Subcutaneous abdominal adipose tissue (tissue), 5 donors: ENCODE measurements around the gene TMOD4.
A peak's percentile ranks its signal among the peaks of the same experiment; 100 is the strongest.
"Not testable (repeated sequence)": the region's sequence is repeated elsewhere in the genome, so short reads cannot be mapped to it uniquely, and the experiment has no call there.

ENCODE experiments used
- H3K27ac ChIP-seq: one replicate; pipeline ENCODE4 v1.7.0; 2013; ENCODE audit warnings: low read depth, mild to moderate bottlenecking, inconsistent platforms, low read length, moderate library complexity
- H3K27me3 ChIP-seq, 5 donors: one replicate each; pipeline ENCODE4 v1.7.0; 2013; ENCODE audit warnings: low read length in 5 of 5, inconsistent platforms in 1 of 5; ENCODE audit not compliant: control insufficient read depth in 5 of 5, insufficient read depth in 4 of 5
- H3K36me3 ChIP-seq, 5 donors: one replicate each; pipeline ENCODE4 v1.7.0; 2013; ENCODE audit warnings: low read length in 5 of 5; ENCODE audit not compliant: control insufficient read depth in 5 of 5, insufficient read depth in 5 of 5
- H3K4me1 ChIP-seq, 5 donors: one replicate each; pipeline ENCODE4 v1.7.0; 2013; ENCODE audit warnings: low read length in 5 of 5, mild to moderate bottlenecking in 3 of 5, moderate library complexity in 1 of 5; ENCODE audit not compliant: control insufficient read depth in 5 of 5, insufficient read depth in 5 of 5
- H3K4me3 ChIP-seq, 5 donors: one replicate each; pipeline ENCODE4 v1.7.0; 2013; ENCODE audit warnings: low read length in 5 of 5, low read depth in 1 of 5
- H3K9ac ChIP-seq, 5 donors: one replicate each; pipeline ENCODE4 v1.7.0; 2013; ENCODE audit warnings: low read length in 5 of 5, mild to moderate bottlenecking in 4 of 5, moderate library complexity in 3 of 5
- H3K9me3 ChIP-seq, 5 donors: one replicate each; pipeline ENCODE4 v1.7.0; 2013; ENCODE audit warnings: low read length in 5 of 5; ENCODE audit not compliant: control insufficient read depth in 5 of 5
- donor health status: healthy.
- donor health status: healthy.
- donor health status: healthy.
- donor health status: healthy.
- donor health status: healthy.

TMOD4 gene

GRCh38 chr1:151197863-151198253 lies 22.1 kb upstream of the TMOD4 start:
- Histone ChIP-seq H3K4me3 (peak overlapping the region; percentile 62 to 99 (median 93)), H3K27me3 (no peaks in the 10 kb centered on the region), H3K9ac (peak overlapping the region; percentile 7 to 98 (median 30)), H3K36me3 (peaks cover 0 to 4% (median 2%) of the 10 kb centered on the region in 5 donors), H3K27ac (peak overlapping the region; percentile 96), H3K9me3 (no peaks in the 10 kb centered on the region), H3K4me1 (peaks cover 2 to 40% (median 31%) of the 10 kb centered on the region in 5 donors)

GRCh38 chr1:151196292-151196800 lies 20.6 kb upstream of the TMOD4 start:
- H3K27me3 ChIP-seq = no peaks in the 10 kb centered on the region
- H3K4me3 ChIP-seq = peak overlapping the region; percentile 15 to 47 (median 34)
- no peaks in the 10 kb centered on the region for H3K9me3 ChIP-seq
- peak overlapping the region in 3 of 5 donors; percentile 42 to 68 (median 46) for H3K9ac ChIP-seq
- H3K27ac ChIP-seq = peak overlapping the region; percentile 86
- H3K36me3 ChIP-seq = no peaks in the 10 kb centered on the region
- peaks cover 2 to 37% (median 25%) of the 10 kb centered on the region in 5 donors for H3K4me1 ChIP-seq

DNA sequence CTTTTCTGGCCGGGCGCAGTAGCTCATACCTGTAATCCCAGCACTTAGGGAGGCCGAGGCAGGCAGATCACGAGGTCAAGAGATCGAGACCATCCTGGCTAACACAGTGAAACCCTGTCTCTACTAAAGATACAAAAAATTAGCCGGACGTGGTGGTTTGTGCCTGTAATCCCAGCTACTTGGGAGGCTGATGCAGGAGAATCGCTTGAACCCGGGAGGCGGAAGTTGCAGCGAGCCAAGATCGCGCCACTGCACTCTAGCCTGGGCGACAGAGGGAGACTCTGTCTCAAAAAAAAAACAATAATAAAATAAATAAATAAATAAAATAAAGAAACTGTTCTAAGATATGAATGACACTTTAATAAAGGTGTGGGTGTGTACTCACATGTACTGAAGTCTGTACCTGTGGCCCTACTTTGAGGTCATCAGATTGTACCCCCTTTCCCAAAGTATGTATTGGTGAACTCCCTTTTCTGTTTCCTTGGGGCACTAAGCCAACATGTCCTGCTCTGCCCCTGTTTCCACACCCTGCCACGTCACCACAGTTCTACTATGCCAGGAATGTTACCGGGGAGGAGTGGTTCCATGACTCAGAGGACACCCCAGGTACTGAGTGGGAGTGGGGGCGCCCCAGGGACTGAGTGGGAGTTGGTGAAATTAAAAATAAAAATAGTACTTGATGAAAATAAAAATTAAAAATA lies 19.3 kb upstream of the TMOD4 start:
- not testable (repeated sequence) for H3K9ac ChIP-seq, H3K4me3 ChIP-seq, H3K27ac ChIP-seq

GRCh38 chr1:151193856-151194255 lies 18.1 kb upstream of the TMOD4 start:
- Histone ChIP-seq H3K27ac (no peak overlapping the region), H3K9ac (no peak overlapping the region), H3K4me3 (no peak overlapping the region), H3K4me1 (peaks cover 0 to 30% (median 20%) of the 10 kb centered on the region in 5 donors), H3K36me3 (no peaks in the 10 kb centered on the region), H3K9me3 (no peaks in the 10 kb centered on the region), H3K27me3 (no peaks in the 10 kb centered on the region)

More for the DNA sequence above, 19.3 kb upstream of the TMOD4 start:
- H3K9me3 ChIP-seq, H3K36me3 ChIP-seq, H3K27me3 ChIP-seq: not testable (repeated sequence)
- peaks cover 2 to 34% (median 22%) of the 10 kb centered on the region in 5 donors for H3K4me1 ChIP-seq

DNA sequence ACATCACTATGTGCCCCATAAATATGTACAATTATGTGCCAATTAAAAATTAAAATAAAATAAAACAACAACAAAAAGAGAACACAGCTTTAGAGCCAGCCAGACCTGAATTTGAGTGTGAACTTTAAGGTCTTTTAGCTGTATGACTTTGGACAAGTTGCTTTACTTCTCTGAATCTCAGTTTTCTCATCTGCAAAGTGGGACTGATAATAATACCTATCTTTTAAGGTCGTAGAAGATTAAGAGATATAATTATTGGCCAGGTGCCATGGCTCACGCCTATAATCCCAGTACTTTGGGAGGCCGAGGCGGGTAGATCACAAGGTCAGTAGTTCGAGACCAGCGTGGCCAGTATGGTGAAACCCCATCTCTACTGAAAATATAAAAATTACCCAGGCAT lies 17.5 kb upstream of the TMOD4 start:
- no peaks in the 10 kb centered on the region for H3K27me3 ChIP-seq
- no peaks in the 10 kb centered on the region for H3K9me3 ChIP-seq
- H3K36me3 ChIP-seq = no peaks in the 10 kb centered on the region
- H3K27ac ChIP-seq = no peak overlapping the region
- H3K9ac ChIP-seq = no peak overlapping the region
- peaks cover 2 to 35% (median 25%) of the 10 kb centered on the region in 5 donors for H3K4me1 ChIP-seq
- no peak overlapping the region for H3K4me3 ChIP-seq

GRCh38 chr1:151192047-151192446 lies 16.3 kb upstream of the TMOD4 start:
- no peak overlapping the region for H3K4me3 ChIP-seq
- H3K9ac ChIP-seq = no peak overlapping the region
- H3K4me1 ChIP-seq = peaks cover 2 to 33% (median 28%) of the 10 kb centered on the region in 5 donors
- no peaks in the 10 kb centered on the region for H3K27me3 ChIP-seq
- no peak overlapping the region for H3K27ac ChIP-seq
- no peaks in the 10 kb centered on the region for H3K9me3 ChIP-seq
- H3K36me3 ChIP-seq = no peaks in the 10 kb centered on the region

- Histone ChIP-seq H3K9ac (peak within 1 kb of the TSS; percentile 88 to 99 (median 92)), H3K36me3 (peaks cover 5 to 11% (median 9%) of the 10 kb centered on the region in 5 donors), H3K27ac (peak within 1 kb of the TSS; percentile 93), H3K4me3 (peak within 1 kb of the TSS; percentile 82 to 97 (median 85)), H3K9me3 (no peaks in the 10 kb centered on the region), H3K27me3 (no peaks in the 10 kb centered on the region), H3K4me1 (peaks cover 2 to 32% (median 21%) of the 10 kb centered on the region in 5 donors)
Measured at GRCh38 chr1:151189637-151190445, 14.1 kb upstream of the TMOD4 start, which contains the start of gene VPS72. Gene VPS72, minus strand, starts transcription at chr1:151190197. Its CDS starts 76 bp downstream, at chr1:151190121.

DNA sequence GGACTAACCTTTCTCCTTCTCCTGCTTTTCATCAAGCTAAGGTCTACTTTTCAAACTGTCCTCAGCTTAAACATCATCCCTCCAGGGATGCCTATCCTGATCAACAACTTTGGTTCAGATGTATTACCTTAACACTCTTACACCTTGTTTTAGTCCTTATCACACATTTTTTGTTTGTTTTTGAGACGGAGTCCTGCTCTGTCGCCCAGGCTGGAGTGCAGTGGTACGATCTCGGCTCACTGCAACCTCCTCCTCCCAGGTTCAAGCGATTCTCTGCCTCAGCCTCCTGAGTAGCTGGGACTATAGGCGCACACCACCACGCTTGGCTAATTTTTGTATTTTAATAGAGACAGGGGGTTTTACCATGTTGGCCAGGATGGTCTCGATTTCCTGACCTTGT lies 12.9 kb upstream of the TMOD4 start:
- H3K4me1 ChIP-seq = peaks cover 2 to 31% (median 21%) of the 10 kb centered on the region in 5 donors
- H3K27ac ChIP-seq = peak overlapping the region; percentile 93

GRCh38 chr1:151187205-151187604 lies 11.4 kb upstream of the TMOD4 start:
- H3K9ac ChIP-seq = peak overlapping the region in 4 of 5 donors; percentile 4 to 46 (median 32)
- peaks cover 2 to 31% (median 21%) of the 10 kb centered on the region in 5 donors for H3K4me1 ChIP-seq
- no peak overlapping the region for H3K4me3 ChIP-seq
- no peaks in the 10 kb centered on the region for H3K27me3 ChIP-seq
- H3K9me3 ChIP-seq = no peaks in the 10 kb centered on the region
- H3K27ac ChIP-seq = no peak overlapping the region
- H3K36me3 ChIP-seq = peaks cover 17 to 33% (median 28%) of the 10 kb centered on the region in 5 donors

More for the DNA sequence above, 12.9 kb upstream of the TMOD4 start:
- not testable (repeated sequence) for H3K27me3 ChIP-seq, H3K9me3 ChIP-seq
- H3K36me3 ChIP-seq = peaks cover 9 to 20% (median 18%) of the 10 kb centered on the region in 5 donors
- H3K4me3 ChIP-seq = peak overlapping the region; percentile 82 to 97 (median 85)
- H3K9ac ChIP-seq = peak overlapping the region; percentile 88 to 99 (median 92)
